ENCODE results near the gene KRT5.
"Not testable (repeated sequence)": the region's sequence is repeated elsewhere in the genome, so short reads cannot be mapped to it uniquely, and the experiment has no call there.

KRT5 gene

DNA sequence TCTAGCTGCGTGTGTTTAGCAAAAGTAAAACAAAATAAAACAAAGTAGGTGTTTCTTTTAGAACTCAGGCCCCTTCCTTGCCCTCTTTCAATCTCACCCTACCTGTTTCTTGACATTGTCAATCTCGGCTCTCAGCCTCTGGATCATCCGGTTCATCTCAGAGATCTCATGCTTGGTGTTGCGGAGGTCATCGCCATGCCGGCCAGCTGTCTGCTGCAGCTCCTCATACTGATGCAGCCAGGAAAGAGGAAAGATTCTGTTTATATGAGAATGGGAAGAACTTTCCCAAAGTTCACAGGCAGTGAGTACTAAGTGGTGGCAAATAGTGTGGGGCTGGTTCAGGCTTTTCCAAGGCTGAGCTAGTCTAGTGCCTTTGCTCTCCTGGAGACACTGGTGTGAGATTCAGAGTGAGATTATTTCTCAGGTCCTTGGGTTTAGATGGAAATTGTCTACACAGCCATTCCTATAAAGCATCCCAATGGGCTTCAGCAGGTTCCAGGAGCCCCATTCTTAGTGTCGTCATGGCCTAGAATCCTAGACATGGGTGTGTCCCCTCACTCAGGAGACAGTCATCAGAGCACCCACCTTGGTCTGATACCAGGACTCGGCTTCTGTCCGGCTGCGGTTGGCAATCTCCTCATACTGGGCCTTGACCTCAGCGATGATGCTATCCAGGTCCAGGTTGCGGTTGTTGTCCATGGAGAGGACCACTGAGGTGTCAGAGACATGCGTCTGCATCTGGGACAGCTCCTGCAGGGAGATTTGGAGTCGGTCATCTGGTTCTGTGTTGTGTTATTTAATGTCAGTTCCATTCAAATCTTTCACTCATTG is 3.0 kb downstream of the KRT5 start:
- no peak overlapping the region for H3K4me3 Mint-ChIP-seq
- no peaks in the 10 kb centered on the region for H3K9me3 Mint-ChIP-seq
- peaks cover 10% of the 10 kb centered on the region for H3K27me3 Mint-ChIP-seq
- H3K27ac Mint-ChIP-seq, result no peak overlapping the region
- ATAC-seq (no peak), DNase-seq (no peak)
- H3K4me1 Mint-ChIP-seq, result peaks cover 8% of the 10 kb centered on the region

DNA sequence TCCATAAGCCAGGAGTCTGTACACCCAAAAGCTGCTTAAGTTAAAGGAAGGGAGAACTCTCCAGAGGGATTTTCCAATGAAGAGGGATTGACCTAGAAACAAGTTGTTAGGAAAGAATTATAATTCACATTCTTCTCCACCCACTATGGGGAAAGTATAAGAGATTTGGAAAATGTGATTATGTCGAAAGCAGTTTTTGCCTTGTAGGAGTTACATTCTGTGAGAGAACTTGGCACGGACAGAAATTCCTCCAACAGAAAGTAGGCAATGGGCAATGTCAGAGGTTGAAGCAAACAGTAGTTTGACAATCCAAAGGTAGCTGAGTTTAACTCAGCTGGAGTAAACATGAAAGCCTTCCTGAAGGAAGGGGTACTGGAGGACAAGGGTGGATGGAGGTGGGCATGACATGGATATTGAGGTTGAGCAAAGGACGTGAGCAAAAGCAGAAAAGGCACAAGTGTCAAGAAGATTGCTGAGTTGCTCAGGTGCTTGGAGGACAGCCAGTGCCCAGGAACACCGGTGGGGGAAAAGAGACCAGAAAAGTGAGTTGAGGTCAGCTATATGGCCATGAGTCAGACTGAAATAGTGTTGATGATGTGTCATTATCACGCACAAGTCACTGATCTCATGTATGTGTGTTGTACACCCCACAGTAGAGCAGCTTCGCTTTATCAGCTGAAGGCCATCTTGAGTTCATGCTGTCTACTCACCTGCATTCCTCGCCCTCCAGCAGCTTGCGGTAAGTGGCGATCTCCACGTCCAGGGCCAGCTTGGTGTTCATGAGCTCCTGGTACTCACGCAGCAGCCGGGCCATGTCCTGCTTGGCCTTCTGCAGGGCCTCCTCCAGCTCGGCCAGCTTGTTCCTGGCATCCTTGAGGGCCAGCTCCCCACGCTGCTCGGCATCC is 4.0 kb downstream of the KRT5 start:
- Mint-ChIP-seq H3K9me3 (peaks cover 6 to 7% of the 10 kb centered on the region in 2 donors), H3K27ac (peak overlapping the region in 1 of 2 donors; percentile 59), H3K4me3 (no peak overlapping the region), H3K4me1 (peaks cover under 1% of the 10 kb centered on the region), H3K27me3 (no peaks in the 10 kb centered on the region)
- DNase-seq (no peak), ATAC-seq (no peak)

DNA sequence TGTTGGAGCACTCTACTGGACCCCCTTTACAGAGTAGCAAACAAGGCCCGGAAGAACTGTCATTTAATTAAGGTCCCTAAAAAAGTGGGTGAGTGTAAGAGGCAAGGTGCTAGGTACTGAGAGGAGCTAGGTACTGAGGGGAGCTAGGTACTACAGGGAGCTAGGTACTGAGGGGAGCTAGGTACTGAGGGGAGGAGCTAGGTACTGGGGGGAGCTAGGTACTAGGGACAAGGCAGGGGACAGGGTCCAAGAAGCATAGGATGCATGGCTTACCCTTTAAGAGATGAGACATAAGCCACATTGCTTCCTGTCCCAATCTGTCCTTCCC is 4.9 kb downstream of the KRT5 start:
- ATAC-seq (no peak), DNase-seq (no peak)
- peaks cover 7 to 8% of the 10 kb centered on the region in 2 donors for H3K9me3 Mint-ChIP-seq
- H3K27ac Mint-ChIP-seq, result peak overlapping the region in 1 of 2 donors; percentile 1
- H3K4me3 Mint-ChIP-seq, result no peak overlapping the region
- H3K4me1 Mint-ChIP-seq, result no peaks in the 10 kb centered on the region
- peaks cover under 1% of the 10 kb centered on the region for H3K27me3 Mint-ChIP-seq

DNA sequence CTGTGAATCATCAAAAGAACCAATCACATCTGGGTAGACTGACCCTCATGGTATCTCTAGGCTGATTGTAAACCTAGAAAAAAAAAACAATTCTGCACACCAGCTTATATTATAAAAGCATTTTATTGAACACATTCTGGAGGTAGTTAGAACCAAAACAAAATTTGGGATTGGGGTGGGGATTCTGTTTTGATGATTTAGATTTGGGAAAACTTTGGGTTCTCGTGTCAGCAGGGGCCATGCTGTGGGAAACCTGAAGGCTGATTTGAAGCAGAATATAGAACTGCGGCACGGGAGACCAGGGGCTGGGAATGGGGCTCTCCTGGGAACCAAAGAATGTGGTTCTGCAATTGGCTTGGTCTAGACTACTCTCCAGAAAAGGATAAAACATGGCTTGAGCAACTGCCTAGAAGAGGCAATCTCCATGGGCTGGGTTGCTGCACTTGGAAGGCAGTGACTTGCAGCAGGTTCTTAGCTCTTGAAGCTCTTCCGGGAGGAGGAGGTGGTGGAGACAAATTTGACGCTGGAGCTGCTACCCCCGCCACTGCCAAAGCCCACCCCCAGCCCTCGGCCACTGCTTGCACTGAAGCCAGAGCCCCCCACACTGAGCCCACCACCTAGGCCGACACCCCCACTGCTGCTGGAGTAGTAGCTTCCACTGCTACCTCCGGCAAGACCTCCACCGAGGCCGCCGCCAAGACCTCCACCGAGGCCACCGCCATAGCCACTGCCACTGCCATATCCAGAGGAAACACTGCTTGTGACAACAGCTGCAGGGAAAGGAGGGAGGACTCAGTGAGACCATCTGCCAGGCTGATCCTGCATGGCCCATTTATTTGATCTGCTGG is 5.5 kb downstream of the KRT5 start:
- Mint-ChIP-seq H3K9me3 (peaks cover 7 to 8% of the 10 kb centered on the region in 2 donors), H3K27ac (no peak overlapping the region), H3K27me3 (peaks cover 7% of the 10 kb centered on the region), H3K4me1 (no peaks in the 10 kb centered on the region), H3K4me3 (no peak overlapping the region)
- no peak for DNase-seq
- ATAC-seq, result no peak

DNA sequence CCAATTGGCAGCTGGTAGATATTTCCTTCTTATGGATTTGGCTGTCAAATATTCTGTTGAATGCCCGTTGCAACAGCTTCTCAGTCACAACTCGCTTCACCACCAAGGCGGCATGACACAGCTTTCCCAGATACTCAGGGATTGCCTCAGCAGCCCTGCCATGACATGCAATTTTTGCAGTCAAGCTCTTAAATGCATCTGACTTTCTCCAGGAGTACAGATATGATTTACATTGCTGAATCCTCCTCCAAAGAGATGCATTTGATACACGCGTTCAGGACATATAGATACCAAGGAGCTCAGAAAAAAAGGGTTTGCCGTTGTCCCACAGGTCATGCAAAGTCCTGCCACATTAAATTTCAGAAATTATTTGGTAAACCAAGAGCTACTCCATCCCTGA is 6.5 kb downstream of the KRT5 start:
- DNase-seq, result no peak
- Mint-ChIP-seq H3K27me3 (peaks cover 9% of the 10 kb centered on the region), H3K9me3 (peaks cover 7 to 8% of the 10 kb centered on the region in 2 donors), H3K4me1 (no peaks in the 10 kb centered on the region), H3K4me3 (no peak overlapping the region), H3K27ac (no peak overlapping the region)
- ATAC-seq, result no peak

DNA sequence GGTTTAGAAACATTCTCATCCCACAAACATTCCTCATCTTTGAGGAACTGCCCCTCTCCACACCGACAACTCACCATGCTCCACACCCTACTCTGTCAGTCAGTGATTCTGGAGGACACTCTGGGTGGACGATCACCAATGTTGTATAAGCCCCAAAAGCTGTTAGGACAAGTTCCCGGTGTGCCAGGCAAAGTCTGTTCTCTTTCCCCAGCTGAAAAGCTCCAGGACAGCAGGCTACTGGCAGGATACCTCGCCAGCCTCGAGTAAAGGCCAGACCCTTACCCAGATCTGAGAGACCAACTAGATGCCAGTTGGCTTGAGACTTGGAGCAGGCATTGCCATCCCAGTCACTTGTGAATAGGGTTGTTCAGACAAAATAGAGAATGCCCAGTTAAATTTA is 12.0 kb downstream of the KRT5 start:
- H3K4me1 Mint-ChIP-seq, result no peaks in the 10 kb centered on the region
- no peak for ATAC-seq
- no peak overlapping the region for H3K4me3 Mint-ChIP-seq
- H3K27ac Mint-ChIP-seq, result no peak overlapping the region
- no peak for DNase-seq
- H3K27me3 Mint-ChIP-seq, result peaks cover 45% of the 10 kb centered on the region
- H3K9me3 Mint-ChIP-seq, result peaks cover 7 to 8% of the 10 kb centered on the region in 2 donors

DNA sequence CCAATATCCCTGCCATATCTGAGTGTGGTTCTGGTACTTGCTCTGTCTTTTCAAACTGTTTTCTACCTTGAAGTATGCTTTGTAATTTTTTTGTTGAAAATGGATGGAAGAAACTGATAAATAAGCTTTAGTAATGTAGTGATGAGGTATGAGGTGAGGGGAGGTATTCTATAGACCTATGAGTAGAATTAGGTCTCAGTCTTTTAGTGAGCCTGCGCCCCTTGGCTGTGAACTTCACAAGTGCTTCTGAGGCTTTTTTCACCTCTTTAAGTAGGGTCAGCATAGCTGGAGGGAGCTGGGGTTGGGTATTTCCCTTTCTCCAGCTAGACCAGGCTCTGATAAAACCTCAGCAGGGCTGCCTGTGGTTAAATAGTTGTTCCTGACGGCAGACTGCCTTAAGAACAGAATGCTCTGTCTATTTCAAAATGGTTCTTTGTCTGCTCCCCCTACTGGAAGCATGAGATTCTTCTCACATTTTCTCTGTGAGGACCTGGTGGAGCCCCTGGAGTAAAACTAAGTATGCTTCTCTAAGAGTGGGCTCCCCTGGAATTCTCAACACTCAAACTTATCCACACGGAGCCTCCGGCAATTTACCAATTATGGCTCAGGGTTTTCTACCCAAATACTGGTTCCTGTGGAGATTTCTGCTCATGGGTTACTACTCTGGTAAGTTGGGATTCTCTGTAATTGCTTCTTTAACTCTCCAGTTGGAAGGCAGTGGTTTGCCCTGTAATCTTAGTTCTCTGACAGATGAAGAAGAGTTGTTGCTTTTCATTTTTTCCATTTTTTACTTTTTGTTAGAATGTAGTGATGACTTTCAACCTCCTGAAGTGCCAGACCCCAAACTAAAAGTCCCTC is 13.1 kb downstream of the KRT5 start:
- Mint-ChIP-seq H3K4me3 (no peak overlapping the region), H3K9me3 (peaks cover 7 to 8% of the 10 kb centered on the region in 2 donors), H3K27ac (no peak overlapping the region), H3K4me1 (no peaks in the 10 kb centered on the region), H3K27me3 (peaks cover 45% of the 10 kb centered on the region)
- ATAC-seq (peak; percentile 48), DNase-seq (no peak)

DNA sequence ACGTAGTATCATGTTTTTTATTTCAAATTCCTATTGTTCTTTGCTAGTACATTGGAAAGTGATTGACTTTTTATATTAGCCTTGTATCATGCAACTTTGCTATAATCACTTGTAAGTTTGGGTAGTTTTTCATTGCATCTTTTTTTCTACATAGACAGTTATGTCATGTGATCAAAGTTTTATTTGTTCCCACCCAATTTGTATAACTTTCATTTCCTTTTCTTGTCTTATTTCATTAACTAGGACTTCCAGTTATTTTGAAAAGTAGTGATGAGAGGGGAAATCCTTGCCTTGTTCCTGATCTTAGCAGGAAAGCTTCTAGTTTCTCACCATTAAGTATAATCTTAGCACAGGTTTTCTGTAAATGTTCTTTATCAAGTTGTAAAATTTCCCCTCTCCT is 17.3 kb downstream of the KRT5 start:
- peaks cover 35% of the 10 kb centered on the region for H3K27me3 Mint-ChIP-seq
- ATAC-seq (no peak), DNase-seq (no peak)
- H3K4me1 Mint-ChIP-seq, result no peaks in the 10 kb centered on the region
- H3K9me3 Mint-ChIP-seq, result no peaks in the 10 kb centered on the region
- no peak overlapping the region for H3K4me3 Mint-ChIP-seq
- no peak overlapping the region for H3K27ac Mint-ChIP-seq

DNA sequence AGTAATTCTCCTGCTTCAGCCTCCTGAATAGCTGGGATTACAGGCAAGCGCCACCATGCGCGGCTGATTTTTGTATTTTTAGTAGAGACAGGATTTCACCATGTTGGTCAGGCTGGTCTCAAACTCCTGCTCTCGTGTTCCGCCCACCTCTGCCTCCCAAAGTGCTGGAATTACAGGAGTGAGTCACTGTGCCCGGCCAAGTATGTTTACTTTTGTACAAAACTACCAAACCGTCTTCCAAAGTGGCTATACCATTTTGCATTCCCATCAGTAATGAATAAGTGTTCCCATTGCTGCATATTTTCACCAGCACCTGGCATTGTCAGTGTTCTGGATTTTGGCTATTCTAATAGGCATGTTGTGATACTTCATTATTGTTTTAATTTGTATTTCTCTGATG is 18.7 kb downstream of the KRT5 start:
- Mint-ChIP-seq H3K4me1 (no peaks in the 10 kb centered on the region), H3K4me3 (no peak overlapping the region), H3K27me3 (peaks cover 28% of the 10 kb centered on the region), H3K27ac (no peak overlapping the region), H3K9me3 (no peaks in the 10 kb centered on the region)
- ATAC-seq (no peak), DNase-seq (no peak)

DNA sequence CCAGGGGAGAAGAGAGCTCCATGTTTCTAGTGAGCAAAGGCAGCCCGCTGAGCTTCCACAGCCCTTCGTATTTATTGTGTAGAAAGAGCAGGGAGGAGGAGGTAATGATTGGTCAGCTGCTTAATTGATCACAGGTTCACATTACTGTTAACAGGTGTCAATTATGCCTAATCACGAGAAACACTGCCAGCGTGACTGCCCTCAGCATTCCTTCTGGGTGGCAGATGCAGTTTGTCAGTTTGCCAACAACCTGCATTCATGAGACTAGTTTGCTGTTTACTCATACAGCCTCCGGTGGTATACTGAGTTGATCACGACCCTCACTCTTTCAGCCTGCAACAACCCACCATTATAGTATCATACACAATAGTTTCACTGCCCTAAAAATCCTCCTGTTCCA is 19.6 kb downstream of the KRT5 start:
- not testable (repeated sequence) for H3K27ac Mint-ChIP-seq, H3K4me3 Mint-ChIP-seq, H3K9me3 Mint-ChIP-seq, DNase-seq, H3K4me1 Mint-ChIP-seq, ATAC-seq
- peaks cover 20% of the 10 kb centered on the region for H3K27me3 Mint-ChIP-seq

DNA sequence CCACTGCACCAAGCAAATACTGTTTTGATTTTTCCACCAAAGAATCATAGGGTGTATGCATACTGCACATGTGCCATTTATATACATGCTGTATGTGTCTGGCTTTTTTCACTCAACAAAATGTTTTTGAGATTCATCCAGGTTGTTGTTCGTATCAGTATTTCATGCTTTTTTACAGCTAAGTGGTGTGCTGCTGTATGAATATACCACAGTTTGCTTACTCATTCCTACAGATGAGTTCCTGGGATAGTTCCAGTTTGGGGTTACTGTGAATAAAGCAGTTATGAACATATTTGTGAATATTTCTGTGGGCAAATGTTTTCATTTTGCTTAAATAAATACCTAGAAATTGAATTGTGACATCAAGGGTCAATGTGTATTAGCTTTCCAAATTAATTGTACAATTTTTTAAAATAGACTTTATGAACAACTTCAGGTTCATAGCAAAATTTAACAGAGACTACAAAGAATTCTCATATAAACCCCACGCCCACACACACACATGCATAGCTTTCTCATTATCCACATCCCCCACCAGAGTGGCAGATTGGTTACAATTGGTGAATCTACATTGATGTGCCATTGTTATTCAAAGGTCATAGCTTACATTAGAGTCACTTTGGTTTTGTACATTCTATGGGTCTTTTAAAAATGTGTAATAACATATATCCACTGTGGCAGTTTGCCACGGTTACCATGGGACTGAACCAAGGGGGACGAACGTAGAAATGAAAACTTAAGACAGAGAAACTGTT is 20.2 kb downstream of the KRT5 start:
- peaks cover 20% of the 10 kb centered on the region for H3K27me3 Mint-ChIP-seq
- ATAC-seq, result no peak

DNA sequence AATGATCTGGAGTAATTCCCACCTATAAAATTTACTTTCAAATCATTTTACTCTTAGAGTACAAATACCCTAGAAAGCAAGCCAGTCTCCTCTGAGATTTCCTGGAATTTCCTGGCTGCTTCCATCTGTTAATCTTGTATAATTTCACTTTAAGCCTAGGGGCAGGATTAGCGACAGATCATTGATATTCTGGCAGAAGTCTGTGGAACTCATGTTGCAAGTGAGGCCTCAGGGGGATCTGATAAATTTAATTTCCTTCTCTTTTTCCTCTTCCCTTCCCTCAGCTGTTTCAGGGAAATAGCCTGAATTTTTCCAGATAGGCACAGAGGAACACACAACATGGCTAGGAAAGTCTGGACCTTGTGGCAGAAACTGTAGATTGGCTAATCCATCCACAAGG is 21.2 kb downstream of the KRT5 start:
- H3K9me3 Mint-ChIP-seq, result no peaks in the 10 kb centered on the region
- H3K4me1 Mint-ChIP-seq, result peaks cover 5% of the 10 kb centered on the region
- H3K4me3 Mint-ChIP-seq, result no peak overlapping the region
- ATAC-seq (no peak), DNase-seq (no peak)
- peaks cover 27% of the 10 kb centered on the region for H3K27me3 Mint-ChIP-seq
- H3K27ac Mint-ChIP-seq, result no peak overlapping the region

More for the DNA sequence above, 20.2 kb downstream of the KRT5 start:
- no peak for DNase-seq
- Mint-ChIP-seq H3K9me3 (no peaks in the 10 kb centered on the region), H3K4me3 (no peak overlapping the region), H3K27ac (no peak overlapping the region), H3K4me1 (peaks cover 5% of the 10 kb centered on the region)

DNA sequence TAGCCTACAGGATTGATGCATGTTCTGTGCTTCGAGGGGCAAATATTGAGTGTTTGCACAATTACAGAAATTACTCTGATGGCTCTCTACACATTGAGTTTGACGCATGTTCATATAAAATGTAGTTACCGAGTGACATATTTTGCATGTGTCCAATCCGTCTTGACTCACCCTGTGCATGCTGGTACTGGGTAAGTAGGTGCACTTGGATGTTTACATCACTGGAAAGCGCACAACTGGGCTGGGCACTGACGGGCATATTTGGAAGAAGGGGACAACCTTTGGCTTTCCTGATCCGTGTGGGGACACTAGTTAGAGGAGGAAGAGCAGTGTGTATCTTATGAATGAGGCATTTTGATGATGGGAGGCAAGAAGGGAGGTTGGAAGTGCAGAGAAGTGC is 22.2 kb downstream of the KRT5 start:
- H3K27ac Mint-ChIP-seq, result no peak overlapping the region
- H3K9me3 Mint-ChIP-seq, result no peaks in the 10 kb centered on the region
- peaks cover 5% of the 10 kb centered on the region for H3K4me1 Mint-ChIP-seq
- no peak overlapping the region for H3K4me3 Mint-ChIP-seq
- DNase-seq (no peak), ATAC-seq (no peak)
- peaks cover 35% of the 10 kb centered on the region for H3K27me3 Mint-ChIP-seq

DNA sequence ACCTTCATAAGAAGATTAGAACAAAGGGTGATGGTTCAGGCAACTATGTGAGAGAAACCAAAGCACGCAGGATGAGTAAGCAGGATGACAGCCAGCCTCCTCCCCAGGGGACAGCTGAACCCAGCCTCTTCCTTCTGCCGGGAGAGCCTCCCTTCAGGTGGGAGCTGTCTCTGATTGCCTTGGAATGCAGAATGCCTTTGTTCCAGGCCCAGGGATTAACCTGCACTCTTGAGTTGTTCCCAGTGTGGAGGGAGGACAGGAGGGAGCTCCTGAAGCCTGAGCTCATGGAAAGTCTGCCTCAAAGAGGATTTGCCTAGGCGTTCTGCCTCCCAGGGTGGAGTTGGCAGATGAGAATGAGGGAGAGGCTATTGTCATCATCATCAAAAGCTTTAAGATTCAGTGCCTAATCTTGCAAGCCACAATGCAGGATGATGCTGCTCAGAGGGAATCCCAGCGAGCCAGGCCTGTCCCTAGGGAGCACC is 23.6 kb downstream of the KRT5 start:
- peaks cover 5% of the 10 kb centered on the region for H3K4me1 Mint-ChIP-seq
- H3K4me3 Mint-ChIP-seq, result no peak overlapping the region
- peaks cover 47% of the 10 kb centered on the region for H3K27me3 Mint-ChIP-seq
- no peaks in the 10 kb centered on the region for H3K9me3 Mint-ChIP-seq
- no peak overlapping the region for H3K27ac Mint-ChIP-seq
- DNase-seq, result no peak
- no peak for ATAC-seq

All from stimulated activated naive CD8-positive, alpha-beta T cell treated with anti-CD3 and anti-CD28 coated beads, Interleukin-15, amount 100 ng/mL, for 72 hours (primary cell).